Measurements from ENCODE around the gene FOSL2. TPM values are rescaled to one million over a fixed set of nuclear protein-coding genes. Genes with fewer than 3 reads are reported as not detected.
"Not testable (repeated sequence)": the region's sequence is repeated elsewhere in the genome, so short reads cannot be mapped to it uniquely, and the experiment has no call there.

Gene FOSL2
- total RNA-seq, 1 donor from 2014 or later: 38.4 TPM

- TF ChIP-seq, protein P1, sequence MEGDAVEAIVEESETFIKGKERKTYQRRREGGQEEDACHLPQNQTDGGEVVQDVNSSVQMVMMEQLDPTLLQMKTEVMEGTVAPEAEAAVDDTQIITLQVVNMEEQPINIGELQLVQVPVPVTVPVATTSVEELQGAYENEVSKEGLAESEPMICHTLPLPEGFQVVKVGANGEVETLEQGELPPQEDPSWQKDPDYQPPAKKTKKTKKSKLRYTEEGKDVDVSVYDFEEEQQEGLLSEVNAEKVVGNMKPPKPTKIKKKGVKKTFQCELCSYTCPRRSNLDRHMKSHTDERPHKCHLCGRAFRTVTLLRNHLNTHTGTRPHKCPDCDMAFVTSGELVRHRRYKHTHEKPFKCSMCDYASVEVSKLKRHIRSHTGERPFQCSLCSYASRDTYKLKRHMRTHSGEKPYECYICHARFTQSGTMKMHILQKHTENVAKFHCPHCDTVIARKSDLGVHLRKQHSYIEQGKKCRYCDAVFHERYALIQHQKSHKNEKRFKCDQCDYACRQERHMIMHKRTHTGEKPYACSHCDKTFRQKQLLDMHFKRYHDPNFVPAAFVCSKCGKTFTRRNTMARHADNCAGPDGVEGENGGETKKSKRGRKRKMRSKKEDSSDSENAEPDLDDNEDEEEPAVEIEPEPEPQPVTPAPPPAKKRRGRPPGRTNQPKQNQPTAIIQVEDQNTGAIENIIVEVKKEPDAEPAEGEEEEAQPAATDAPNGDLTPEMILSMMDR (IDR thresholded peaks at IDR 0.05; ENCODE audit: unreplicated experiment): no peak
- peaks cover 22% of the 10 kb centered on the region for H3K27me3 Mint-ChIP-seq
- H3K4me1 Mint-ChIP-seq (ENCODE audit: low read depth): no peaks in the 10 kb centered on the region
- no peak for DNase-seq (ENCODE audit: low spot score, unreplicated experiment)
- no peaks in the 10 kb centered on the region for H3K36me3 Mint-ChIP-seq (ENCODE audit: insufficient read depth)
- no peaks in the 10 kb centered on the region for H3K9me3 Mint-ChIP-seq (ENCODE audit: low read depth)
- H3K4me3 Mint-ChIP-seq (ENCODE audit: low read depth): no peak overlapping the region
- no peak overlapping the region for H3K27ac Mint-ChIP-seq
Measured at GRCh38 chr2:28368357-28368798, 24.3 kb upstream of the FOSL2 start.

GRCh38 chr2:28369358-28369757 is 23.3 kb upstream of the FOSL2 start:
- Mint-ChIP-seq H3K4me3 (ENCODE audit: low read depth) (no peak overlapping the region), H3K27ac (peak overlapping the region; percentile 13), H3K27me3 (peaks cover 20% of the 10 kb centered on the region), H3K9me3 (ENCODE audit: low read depth) (no peaks in the 10 kb centered on the region), H3K4me1 (ENCODE audit: low read depth) (no peaks in the 10 kb centered on the region), H3K36me3 (ENCODE audit: insufficient read depth) (no peaks in the 10 kb centered on the region)
- TF ChIP-seq, protein P1 (IDR thresholded peaks at IDR 0.05; ENCODE audit: unreplicated experiment): no peak
- DNase-seq (ENCODE audit: low spot score, unreplicated experiment): no peak

GRCh38 chr2:28370354-28370753 is 22.3 kb upstream of the FOSL2 start:
- TF ChIP-seq, protein P1 (IDR thresholded peaks at IDR 0.05; ENCODE audit: unreplicated experiment): no peak
- H3K27ac Mint-ChIP-seq: no peak overlapping the region
- H3K27me3 Mint-ChIP-seq: peaks cover 17% of the 10 kb centered on the region
- no peak for DNase-seq (ENCODE audit: low spot score, unreplicated experiment)
- H3K36me3 Mint-ChIP-seq (ENCODE audit: insufficient read depth): no peaks in the 10 kb centered on the region
- no peaks in the 10 kb centered on the region for H3K4me1 Mint-ChIP-seq (ENCODE audit: low read depth)
- no peak overlapping the region for H3K4me3 Mint-ChIP-seq (ENCODE audit: low read depth)
- H3K9me3 Mint-ChIP-seq (ENCODE audit: low read depth): no peaks in the 10 kb centered on the region

GRCh38 chr2:28371728-28372127 is 20.9 kb upstream of the FOSL2 start:
- not testable (repeated sequence) for H3K9me3 Mint-ChIP-seq (ENCODE audit: low read depth); H3K4me1 Mint-ChIP-seq (ENCODE audit: low read depth); DNase-seq (ENCODE audit: low spot score, unreplicated experiment); H3K4me3 Mint-ChIP-seq (ENCODE audit: low read depth); H3K36me3 Mint-ChIP-seq (ENCODE audit: insufficient read depth); H3K27ac Mint-ChIP-seq
- H3K27me3 Mint-ChIP-seq: peaks cover 17% of the 10 kb centered on the region

DNA sequence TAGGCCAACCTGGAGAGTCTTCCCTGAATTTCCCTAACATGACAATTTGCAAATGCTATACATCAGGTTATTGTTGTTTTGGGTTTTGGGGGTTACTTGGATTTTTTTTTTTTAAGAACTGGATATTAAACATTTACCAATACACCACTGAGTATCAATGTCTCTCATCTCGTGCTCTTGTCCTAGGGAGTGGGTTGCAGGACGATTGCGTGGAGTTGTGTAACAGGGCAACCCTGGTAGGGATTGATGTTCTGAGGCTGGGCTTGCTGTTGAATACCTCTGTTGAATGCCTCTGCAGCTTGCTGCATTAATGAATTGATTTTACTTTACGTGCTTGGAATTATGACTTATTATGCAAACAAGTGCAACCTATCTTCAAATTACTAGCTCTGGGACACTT is 18.8 kb upstream of the FOSL2 start:
- Mint-ChIP-seq H3K4me1 (ENCODE audit: low read depth) (peaks cover 4% of the 10 kb centered on the region), H3K27ac (no peak overlapping the region), H3K9me3 (ENCODE audit: low read depth) (no peaks in the 10 kb centered on the region), H3K36me3 (ENCODE audit: insufficient read depth) (no peaks in the 10 kb centered on the region), H3K27me3 (peaks cover 17% of the 10 kb centered on the region), H3K4me3 (ENCODE audit: low read depth) (no peak overlapping the region)
- DNase-seq (ENCODE audit: low spot score, unreplicated experiment): no peak
- TF ChIP-seq, protein P1 (IDR thresholded peaks at IDR 0.05; ENCODE audit: unreplicated experiment): no peak

GRCh38 chr2:28374331-28374730 is 18.3 kb upstream of the FOSL2 start:
- Mint-ChIP-seq H3K4me1 (ENCODE audit: low read depth) (peaks cover 4% of the 10 kb centered on the region), H3K27ac (no peak overlapping the region), H3K9me3 (ENCODE audit: low read depth) (no peaks in the 10 kb centered on the region), H3K4me3 (ENCODE audit: low read depth) (no peak overlapping the region), H3K27me3 (peaks cover 17% of the 10 kb centered on the region), H3K36me3 (ENCODE audit: insufficient read depth) (no peaks in the 10 kb centered on the region)
- DNase-seq (ENCODE audit: low spot score, unreplicated experiment): no peak
- TF ChIP-seq, protein P1 (IDR thresholded peaks at IDR 0.05; ENCODE audit: unreplicated experiment): no peak

Measured in progenitor cell of endocrine pancreas (in vitro differentiated cells).